ENCODE data around the gene PTPN2.

PTPN2 gene

GRCh38 chr18:12862874-12863482 lies 21.1 kb downstream of the PTPN2 start:
- H3K4me2 ChIP-seq (ENCODE audit: low read depth, low read length, poor library complexity, severe bottlenecking), result no peak overlapping the region
- peaks cover 3% of the 10 kb centered on the region; the same call in 1 of the 2 replicates for H3F3A ChIP-seq (ENCODE audit: insufficient read depth)
- H3K27me3 ChIP-seq (ENCODE audit: low read length), result no peaks in the 10 kb centered on the region
- H4K20me1 ChIP-seq (ENCODE audit: low read depth, low read length), result 0 out of 2 replicates have a peak, but pooled peaks cover 6% of the 10 kb centered on the region
- no peaks in the 10 kb centered on the region for H3K9me3 ChIP-seq (ENCODE audit: insufficient read depth, low read length)
- no peak for TF ChIP-seq EZH2phosphoT487 (conservative IDR thresholded peaks at IDR 0.05; ENCODE audit: low read length)
- no peak for TF ChIP-seq CTCF (IDR thresholded peaks at IDR 0.05; ENCODE audit: insufficient read depth, low read length, poor library complexity, severe bottlenecking)
- no peaks in the 10 kb centered on the region for H3K9me2 ChIP-seq (replicated peaks; ENCODE audit: insufficient read depth, low read length)
- H3K9ac ChIP-seq (ENCODE audit: low read length), result no peak overlapping the region
- no peak overlapping the region for H2AFZ ChIP-seq (ENCODE audit: low read depth, low read length, severe bottlenecking)
- H3K79me2 ChIP-seq (ENCODE audit: insufficient read depth, low read length), result peaks cover 74% of the 10 kb centered on the region
- H3K4me3 ChIP-seq (ENCODE audit: insufficient read depth, low read length, poor library complexity, severe bottlenecking), result no peak overlapping the region
- 0 out of 2 replicates have a peak, but pooled peaks cover 2% of the 10 kb centered on the region for H3K36me3 ChIP-seq (ENCODE audit: low read length)
- no peak overlapping the region for H3K27ac ChIP-seq (ENCODE audit: low read depth, low read length)

- TF ChIP-seq EZH2phosphoT487 (conservative IDR thresholded peaks at IDR 0.05; ENCODE audit: low read length) (no peak), CTCF (IDR thresholded peaks at IDR 0.05; ENCODE audit: insufficient read depth, low read length, poor library complexity, severe bottlenecking) (no peak)
- Histone ChIP-seq H3K4me3 (ENCODE audit: insufficient read depth, low read length, poor library complexity, severe bottlenecking) (no peak overlapping the region), H3K79me2 (ENCODE audit: insufficient read depth, low read length) (peaks cover 75% of the 10 kb centered on the region), H3K27ac (ENCODE audit: low read depth, low read length) (no peak overlapping the region), H3K9me3 (ENCODE audit: insufficient read depth, low read length) (no peaks in the 10 kb centered on the region), H3F3A (ENCODE audit: insufficient read depth) (peaks cover 3% of the 10 kb centered on the region; the same call in 1 of the 2 replicates), H3K36me3 (ENCODE audit: low read length) (0 out of 2 replicates have a peak, but pooled peaks cover 2% of the 10 kb centered on the region), H3K4me2 (ENCODE audit: low read depth, low read length, poor library complexity, severe bottlenecking) (no peak overlapping the region), H2AFZ (ENCODE audit: low read depth, low read length, severe bottlenecking) (no peak overlapping the region), H4K20me1 (ENCODE audit: low read depth, low read length) (0 out of 2 replicates have a peak, but pooled peaks cover 4% of the 10 kb centered on the region), H3K9ac (ENCODE audit: low read length) (no peak overlapping the region), H3K9me2 (replicated peaks; ENCODE audit: insufficient read depth, low read length) (no peaks in the 10 kb centered on the region), H3K27me3 (ENCODE audit: low read length) (no peaks in the 10 kb centered on the region)
Observed at GRCh38 chr18:12862467-12862866, 21.6 kb downstream of the PTPN2 start.

GRCh38 chr18:12861637-12862036 lies 22.4 kb downstream of the PTPN2 start:
- Histone ChIP-seq H3K4me2 (ENCODE audit: low read depth, low read length, poor library complexity, severe bottlenecking) (no peak overlapping the region), H4K20me1 (ENCODE audit: low read depth, low read length) (0 out of 2 replicates have a peak, but pooled peaks cover 2% of the 10 kb centered on the region), H3K27me3 (ENCODE audit: low read length) (no peaks in the 10 kb centered on the region), H3F3A (ENCODE audit: insufficient read depth) (peaks cover 3% of the 10 kb centered on the region; the same call in 1 of the 2 replicates), H3K9me2 (replicated peaks; ENCODE audit: insufficient read depth, low read length) (no peaks in the 10 kb centered on the region), H3K9me3 (ENCODE audit: insufficient read depth, low read length) (no peaks in the 10 kb centered on the region), H3K27ac (ENCODE audit: low read depth, low read length) (no peak overlapping the region), H3K36me3 (ENCODE audit: low read length) (0 out of 2 replicates have a peak, but pooled peaks cover 2% of the 10 kb centered on the region), H3K4me3 (ENCODE audit: insufficient read depth, low read length, poor library complexity, severe bottlenecking) (no peak overlapping the region), H3K79me2 (ENCODE audit: insufficient read depth, low read length) (peaks cover 73% of the 10 kb centered on the region), H2AFZ (ENCODE audit: low read depth, low read length, severe bottlenecking) (no peak overlapping the region), H3K9ac (ENCODE audit: low read length) (no peak overlapping the region)
- no peak for TF ChIP-seq EZH2phosphoT487 (conservative IDR thresholded peaks at IDR 0.05; ENCODE audit: low read length)
- TF ChIP-seq CTCF (IDR thresholded peaks at IDR 0.05; ENCODE audit: insufficient read depth, low read length, poor library complexity, severe bottlenecking), result no peak

Data from SU-DHL-6 (cell line).